ENCODE results near the gene BBS7. TPM values are rescaled to one million over a fixed set of nuclear protein-coding genes. Genes with fewer than 3 reads are reported as not detected.
A peak's percentile ranks its signal among the peaks of the same experiment; 100 is the strongest.

BBS7 gene
- polyA plus RNA-seq, 1 experiment: 28.9 TPM

DNA sequence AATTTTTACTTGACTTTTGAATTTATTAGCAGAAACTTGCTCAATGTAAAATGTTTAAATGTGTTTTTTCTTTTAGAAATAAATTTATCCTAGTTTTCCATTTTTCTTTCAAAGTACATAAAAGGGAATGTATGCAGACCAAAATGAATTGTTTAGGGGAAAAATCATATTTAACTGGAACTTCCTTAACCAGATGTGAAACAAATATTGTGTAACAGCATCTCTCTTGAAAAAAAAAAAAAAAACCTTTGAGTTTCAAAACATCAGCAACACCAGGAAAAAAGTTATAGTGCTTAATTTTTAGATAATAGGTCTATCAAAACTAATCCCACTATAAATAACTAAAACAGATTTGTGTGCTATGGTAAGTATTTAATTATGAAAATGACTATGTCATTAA is 32.1 kb downstream of the BBS7 start:
- POLR2A ChIA-PET: no interaction called here
- CTCF ChIA-PET: no interaction called here
- no peak for DNase-seq (ENCODE audit: low read depth, low spot score)

DNA sequence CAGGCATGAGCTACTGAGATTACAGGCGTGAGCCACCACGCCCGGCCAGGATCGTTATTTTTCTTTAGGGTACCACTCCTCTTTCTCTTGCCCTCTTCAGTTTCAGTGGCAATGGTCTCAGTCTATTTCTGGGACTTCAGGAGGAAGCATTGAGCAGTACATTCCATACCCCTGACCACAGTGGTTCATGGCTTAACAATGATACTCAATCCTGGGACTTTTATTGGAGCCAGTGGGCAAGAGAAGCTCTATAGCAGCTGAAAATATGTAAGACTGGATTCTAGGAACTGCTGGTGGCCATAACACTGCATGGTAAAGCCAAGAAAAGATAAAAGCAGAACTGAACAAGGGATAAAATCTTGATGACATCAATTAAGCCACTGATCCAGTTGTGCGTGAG is 40.8 kb downstream of the BBS7 start:
- no peak overlapping the region for H3K4me3 ChIP-seq (ENCODE audit: low read depth, low read length)
- no peak for DNase-seq (ENCODE audit: low read depth, low spot score)
- TF ChIP-seq, protein P1, sequence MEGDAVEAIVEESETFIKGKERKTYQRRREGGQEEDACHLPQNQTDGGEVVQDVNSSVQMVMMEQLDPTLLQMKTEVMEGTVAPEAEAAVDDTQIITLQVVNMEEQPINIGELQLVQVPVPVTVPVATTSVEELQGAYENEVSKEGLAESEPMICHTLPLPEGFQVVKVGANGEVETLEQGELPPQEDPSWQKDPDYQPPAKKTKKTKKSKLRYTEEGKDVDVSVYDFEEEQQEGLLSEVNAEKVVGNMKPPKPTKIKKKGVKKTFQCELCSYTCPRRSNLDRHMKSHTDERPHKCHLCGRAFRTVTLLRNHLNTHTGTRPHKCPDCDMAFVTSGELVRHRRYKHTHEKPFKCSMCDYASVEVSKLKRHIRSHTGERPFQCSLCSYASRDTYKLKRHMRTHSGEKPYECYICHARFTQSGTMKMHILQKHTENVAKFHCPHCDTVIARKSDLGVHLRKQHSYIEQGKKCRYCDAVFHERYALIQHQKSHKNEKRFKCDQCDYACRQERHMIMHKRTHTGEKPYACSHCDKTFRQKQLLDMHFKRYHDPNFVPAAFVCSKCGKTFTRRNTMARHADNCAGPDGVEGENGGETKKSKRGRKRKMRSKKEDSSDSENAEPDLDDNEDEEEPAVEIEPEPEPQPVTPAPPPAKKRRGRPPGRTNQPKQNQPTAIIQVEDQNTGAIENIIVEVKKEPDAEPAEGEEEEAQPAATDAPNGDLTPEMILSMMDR (IDR thresholded peaks at IDR 0.05; ENCODE audit: low read depth, low read length): no peak
- H3K27me3 ChIP-seq (ENCODE audit: control insufficient read depth, insufficient read depth, low read length): no peaks in the 10 kb centered on the region
- no peak overlapping the region for H3K27ac ChIP-seq (ENCODE audit: low read depth, low read length)
- no peaks in the 10 kb centered on the region for H3K9me3 ChIP-seq (ENCODE audit: control insufficient read depth, insufficient read depth, low read length)
- CTCF ChIA-PET: no interaction called here
- POLR2A ChIA-PET: no interaction called here

More for the DNA sequence above, 32.1 kb downstream of the BBS7 start:
- TF ChIP-seq, protein P1 (IDR thresholded peaks at IDR 0.05; ENCODE audit: low read depth, low read length): no peak
- Histone ChIP-seq H3K27ac (ENCODE audit: low read depth, low read length) (no peak overlapping the region), H3K9me3 (ENCODE audit: control insufficient read depth, insufficient read depth, low read length) (no peaks in the 10 kb centered on the region), H3K27me3 (ENCODE audit: control insufficient read depth, insufficient read depth, low read length) (no peaks in the 10 kb centered on the region), H3K4me3 (ENCODE audit: low read depth, low read length) (no peak overlapping the region)

DNA sequence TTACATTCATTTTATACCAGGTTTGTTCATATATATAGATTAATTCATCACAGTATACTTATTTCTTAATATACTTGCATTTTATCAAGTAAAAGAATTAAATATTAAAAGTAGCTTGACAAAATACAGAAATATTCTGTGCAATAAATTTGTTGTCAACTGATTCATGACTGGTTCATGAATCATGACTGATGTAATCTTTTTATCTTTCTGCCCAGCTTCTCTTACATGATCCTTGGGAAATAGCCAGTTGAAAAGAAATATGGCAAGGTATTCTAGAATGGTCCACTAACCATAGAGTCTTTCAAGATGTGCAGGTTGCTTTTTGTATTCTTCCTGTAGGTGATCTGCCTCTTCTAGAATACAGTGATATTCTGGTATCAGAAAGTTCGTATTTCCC is 42.4 kb downstream of the BBS7 start:
- ChIA-PET CTCF (interaction anchor here (1.2 kb wide), 1 partner anchor 750 kb away, joined by 3 read pairs; no protein-coding TSS in a partner anchor), POLR2A (no interaction called here)
- Histone ChIP-seq H3K27ac (ENCODE audit: low read depth, low read length) (no peak overlapping the region), H3K4me3 (ENCODE audit: low read depth, low read length) (no peak overlapping the region), H3K27me3 (ENCODE audit: control insufficient read depth, insufficient read depth, low read length) (no peaks in the 10 kb centered on the region), H3K9me3 (ENCODE audit: control insufficient read depth, insufficient read depth, low read length) (no peaks in the 10 kb centered on the region)
- no peak for DNase-seq (ENCODE audit: low read depth, low spot score)
- TF ChIP-seq, protein P1 (IDR thresholded peaks at IDR 0.05; ENCODE audit: low read depth, low read length): no peak

DNA sequence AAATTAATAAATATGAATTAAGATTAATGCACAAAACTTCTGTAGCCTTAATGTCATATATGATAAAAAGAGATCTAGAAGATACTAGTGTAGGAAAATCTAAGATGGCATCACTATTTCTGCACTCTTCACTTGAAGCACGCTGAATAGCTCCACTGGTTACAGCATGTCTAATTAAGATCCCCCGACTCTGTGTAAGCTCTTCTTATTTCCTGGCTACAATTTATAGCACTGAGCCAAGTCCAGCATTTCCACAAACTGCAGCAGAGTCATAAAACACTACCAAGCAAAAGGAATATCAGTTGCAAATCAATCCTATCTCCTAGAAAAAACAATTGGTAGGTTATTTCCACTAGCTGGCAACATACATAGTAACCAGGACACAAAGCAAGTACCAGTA is 45.3 kb downstream of the BBS7 start:
- Histone ChIP-seq H3K9me3 (ENCODE audit: control insufficient read depth, insufficient read depth, low read length) (no peaks in the 10 kb centered on the region), H3K4me3 (ENCODE audit: low read depth, low read length) (no peak overlapping the region), H3K27ac (ENCODE audit: low read depth, low read length) (no peak overlapping the region), H3K27me3 (ENCODE audit: control insufficient read depth, insufficient read depth, low read length) (no peaks in the 10 kb centered on the region)
- ChIA-PET POLR2A (no interaction called here), CTCF (interaction anchor here (1.4 to 1.6 kb wide), 3 partner anchors 88 to 454 kb away, joined by 4 to 8 read pairs (median 7); no protein-coding TSS in a partner anchor)
- DNase-seq (ENCODE audit: low read depth, low spot score): no peak
- TF ChIP-seq, protein P1 (IDR thresholded peaks at IDR 0.05; ENCODE audit: low read depth, low read length): no peak

DNA sequence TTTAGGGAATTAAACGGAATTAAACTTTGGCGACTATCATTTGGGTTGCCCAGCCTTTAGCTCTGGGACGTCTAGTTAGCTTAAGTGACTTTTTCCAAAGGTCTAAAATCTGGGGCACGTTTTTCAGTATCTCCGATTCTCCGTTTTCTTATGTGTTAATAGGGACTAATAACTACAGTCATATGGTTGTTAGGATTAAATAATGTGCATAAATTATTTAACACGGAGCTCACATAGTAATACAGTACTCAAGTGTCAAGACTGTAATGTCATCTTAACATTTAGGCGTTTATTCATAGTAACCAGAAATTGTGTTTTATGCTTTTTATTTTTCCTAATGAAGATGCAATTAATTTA is 46.1 kb downstream of the BBS7 start:
- H3K27ac ChIP-seq (ENCODE audit: low read depth, low read length): no peak overlapping the region
- no peaks in the 10 kb centered on the region for H3K27me3 ChIP-seq (ENCODE audit: control insufficient read depth, insufficient read depth, low read length)
- CTCF ChIA-PET: interaction anchor here (1.4 to 1.6 kb wide), 3 partner anchors 87 to 453 kb away, joined by 4 to 8 read pairs (median 7); no protein-coding TSS in a partner anchor
- POLR2A ChIA-PET: interaction anchor here (0.9 to 1.1 kb wide), 2 partner anchors 46 to 128 kb away, joined by 4 read pairs; partner anchors contain the start of gene BBS7
- TF ChIP-seq, protein P1 (IDR thresholded peaks at IDR 0.05; ENCODE audit: low read depth, low read length): no peak
- H3K9me3 ChIP-seq (ENCODE audit: control insufficient read depth, insufficient read depth, low read length): no peaks in the 10 kb centered on the region
- H3K4me3 ChIP-seq (ENCODE audit: low read depth, low read length): peak overlapping the region; percentile 61
- no peak for DNase-seq (ENCODE audit: low read depth, low spot score)

All from AG04450 (cell line).